ENCODE results near the gene ADGRA3.

The ADGRA3 gene

DNA sequence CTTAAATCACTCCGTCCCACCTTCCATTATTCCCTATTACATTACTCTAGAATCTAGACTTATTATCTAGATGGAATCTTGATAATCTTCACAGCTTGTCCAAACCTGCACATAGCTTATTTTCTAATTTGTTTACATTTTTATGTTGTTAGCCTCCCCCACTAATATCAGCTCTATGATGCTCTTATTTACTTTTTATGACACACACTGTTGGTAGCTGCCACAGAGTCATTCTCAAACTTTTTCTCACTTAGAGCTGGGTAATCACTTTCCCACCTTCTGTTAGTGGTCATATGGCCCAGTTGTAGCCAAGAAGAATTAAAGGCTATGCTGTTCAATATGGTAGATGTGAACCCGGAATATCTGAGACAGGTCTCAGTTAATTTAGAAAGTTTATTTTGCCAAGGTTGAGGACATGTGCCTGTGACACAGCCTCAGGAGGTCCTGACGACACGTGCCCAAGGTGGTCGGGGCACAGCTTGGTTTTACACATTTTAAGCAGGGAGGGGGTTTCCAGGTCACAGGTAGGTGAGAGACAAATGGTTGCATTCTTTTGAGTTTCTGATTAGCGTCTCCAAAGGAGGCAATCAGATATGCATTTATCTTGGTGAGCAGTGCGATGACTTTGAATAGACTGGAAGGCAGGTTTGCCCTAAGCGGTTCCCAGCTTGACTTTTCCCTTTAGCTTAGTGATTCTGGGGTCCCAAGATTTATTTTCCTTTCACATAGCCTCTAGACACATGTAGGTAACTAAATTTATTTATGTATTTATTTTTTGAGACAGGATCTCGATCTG lies 7.0 kb upstream of the ADGRA3 start:
- no peaks in the 10 kb centered on the region for H3K36me3 Mint-ChIP-seq (ENCODE audit: low read depth)
- no peaks in the 10 kb centered on the region for H3K9me3 Mint-ChIP-seq
- intact Hi-C loops (cut with micrococcal nuclease), result no loop called here
- no peak overlapping the region for H3K27ac Mint-ChIP-seq
- H3K4me3 Mint-ChIP-seq, result no peak overlapping the region
- peaks cover 4% of the 10 kb centered on the region for H3K27me3 Mint-ChIP-seq
- H3K4me1 Mint-ChIP-seq (ENCODE audit: low read depth), result no peaks in the 10 kb centered on the region

DNA sequence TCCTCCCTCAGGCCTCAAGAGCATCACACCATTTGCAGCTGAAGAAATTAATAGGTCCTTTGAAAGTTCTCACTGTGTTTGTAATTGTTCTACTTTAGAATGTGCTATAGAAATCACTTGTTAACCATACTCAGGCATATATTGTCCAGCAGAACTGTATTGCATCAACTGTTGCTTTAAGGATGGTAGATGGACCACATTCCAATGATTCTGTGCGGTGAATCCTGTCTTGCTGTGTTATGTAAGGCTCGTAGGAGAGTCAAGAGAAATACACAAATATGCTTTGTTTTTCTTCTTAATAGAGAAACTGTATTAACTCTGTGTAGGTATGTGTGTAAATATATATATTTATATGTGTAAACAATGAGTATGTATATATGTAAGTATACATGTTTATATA lies 6.3 kb upstream of the ADGRA3 start:
- Mint-ChIP-seq H3K4me1 (ENCODE audit: low read depth) (no peaks in the 10 kb centered on the region), H3K9me3 (no peaks in the 10 kb centered on the region), H3K27ac (no peak overlapping the region), H3K4me3 (no peak overlapping the region), H3K27me3 (peaks cover 5% of the 10 kb centered on the region), H3K36me3 (ENCODE audit: low read depth) (no peaks in the 10 kb centered on the region)
- intact Hi-C loops (cut with micrococcal nuclease), result no loop called here

GRCh38 chr4:22521240-22521639 lies 5.4 kb upstream of the ADGRA3 start:
- intact Hi-C loops (cut with micrococcal nuclease), result no loop called here
- no peak overlapping the region for H3K4me3 Mint-ChIP-seq
- H3K27ac Mint-ChIP-seq, result no peak overlapping the region
- no peaks in the 10 kb centered on the region for H3K9me3 Mint-ChIP-seq
- peaks cover 15% of the 10 kb centered on the region for H3K27me3 Mint-ChIP-seq
- H3K4me1 Mint-ChIP-seq (ENCODE audit: low read depth), result peaks cover 2% of the 10 kb centered on the region
- no peaks in the 10 kb centered on the region for H3K36me3 Mint-ChIP-seq (ENCODE audit: low read depth)

GRCh38 chr4:22515145-22515887 lies 550 bp downstream of the ADGRA3 start:
- intact Hi-C loops (cut with micrococcal nuclease), result no loop called here
- H3K36me3 Mint-ChIP-seq (ENCODE audit: low read depth), result no peaks in the 10 kb centered on the region
- H3K27me3 Mint-ChIP-seq, result peaks cover 40% of the 10 kb centered on the region
- no peaks in the 10 kb centered on the region for H3K9me3 Mint-ChIP-seq
- peak overlapping the region; percentile 75 for H3K4me3 Mint-ChIP-seq
- peaks cover 16% of the 10 kb centered on the region for H3K4me1 Mint-ChIP-seq (ENCODE audit: low read depth)
- H3K27ac Mint-ChIP-seq, result no peak overlapping the region

DNA sequence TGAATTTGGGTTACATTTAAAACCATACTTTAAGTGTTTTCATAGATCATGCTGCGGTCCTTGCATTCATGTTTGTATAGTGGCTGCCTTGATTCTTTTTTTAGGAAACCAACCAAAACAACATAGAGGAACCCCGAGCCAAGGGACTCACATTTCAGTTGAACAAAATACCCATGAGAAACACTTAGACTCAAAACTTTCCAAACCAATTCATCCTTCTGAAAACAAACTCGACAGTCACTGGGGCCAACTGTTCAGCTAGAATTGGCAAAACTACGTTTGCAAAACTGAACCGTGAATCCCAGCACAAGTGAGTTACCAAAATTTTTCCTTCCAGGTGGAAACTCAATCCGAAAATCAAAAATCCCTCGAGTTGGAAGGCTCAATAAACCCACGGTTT lies 1.4 kb downstream of the ADGRA3 start:
- Mint-ChIP-seq H3K4me1 (ENCODE audit: low read depth) (peaks cover 16% of the 10 kb centered on the region), H3K27me3 (peaks cover 40% of the 10 kb centered on the region), H3K4me3 (no peak overlapping the region), H3K36me3 (ENCODE audit: low read depth) (no peaks in the 10 kb centered on the region), H3K9me3 (no peaks in the 10 kb centered on the region), H3K27ac (no peak overlapping the region)
- intact Hi-C loops (cut with micrococcal nuclease), result no loop called here

DNA sequence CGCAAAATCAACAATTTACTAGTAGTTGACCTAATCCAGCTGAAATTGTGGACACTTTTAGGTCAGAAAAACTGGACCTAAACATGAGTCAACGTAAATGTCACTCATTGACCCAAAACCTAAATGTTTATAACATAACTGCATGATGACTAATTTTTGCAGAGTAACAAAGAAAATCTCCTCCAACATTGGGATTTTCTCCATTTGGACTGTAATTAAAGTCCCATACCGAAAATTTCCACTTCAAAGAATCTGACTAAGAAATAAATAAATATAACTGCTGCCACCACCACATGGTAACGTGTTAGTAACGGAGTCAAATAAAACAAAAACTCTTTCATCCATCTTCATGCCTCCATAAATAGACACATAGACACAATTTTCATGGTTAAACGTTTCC lies 1.9 kb downstream of the ADGRA3 start:
- Mint-ChIP-seq H3K36me3 (ENCODE audit: low read depth) (no peaks in the 10 kb centered on the region), H3K4me3 (no peak overlapping the region), H3K9me3 (no peaks in the 10 kb centered on the region), H3K4me1 (ENCODE audit: low read depth) (peaks cover 16% of the 10 kb centered on the region), H3K27ac (no peak overlapping the region), H3K27me3 (peaks cover 40% of the 10 kb centered on the region)
- intact Hi-C loops (cut with micrococcal nuclease), result no loop called here

DNA sequence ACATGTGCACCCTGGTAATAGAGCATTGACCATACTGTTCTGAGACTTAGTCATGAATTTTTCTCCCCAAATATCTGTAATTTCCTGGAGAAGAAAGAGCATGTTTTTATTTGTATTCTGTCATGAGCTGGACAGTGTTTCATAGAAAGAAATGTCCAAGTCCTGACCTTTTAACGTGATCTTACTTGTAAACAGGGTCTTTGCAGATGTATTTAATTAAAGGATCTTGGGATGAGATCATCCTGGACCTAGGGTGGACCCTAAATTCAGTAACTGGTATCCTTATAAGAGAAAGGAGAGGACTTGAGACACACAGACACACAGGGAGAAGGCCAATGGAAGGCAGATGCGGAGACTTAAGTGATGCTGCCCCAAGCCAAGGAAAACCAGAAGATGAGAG lies 3.6 kb downstream of the ADGRA3 start:
- Mint-ChIP-seq H3K36me3 (ENCODE audit: low read depth) (no peaks in the 10 kb centered on the region), H3K9me3 (no peaks in the 10 kb centered on the region), H3K4me1 (ENCODE audit: low read depth) (peaks cover 16% of the 10 kb centered on the region), H3K27ac (no peak overlapping the region), H3K27me3 (peaks cover 37% of the 10 kb centered on the region), H3K4me3 (no peak overlapping the region)
- intact Hi-C loops (cut with micrococcal nuclease), result no loop called here

DNA sequence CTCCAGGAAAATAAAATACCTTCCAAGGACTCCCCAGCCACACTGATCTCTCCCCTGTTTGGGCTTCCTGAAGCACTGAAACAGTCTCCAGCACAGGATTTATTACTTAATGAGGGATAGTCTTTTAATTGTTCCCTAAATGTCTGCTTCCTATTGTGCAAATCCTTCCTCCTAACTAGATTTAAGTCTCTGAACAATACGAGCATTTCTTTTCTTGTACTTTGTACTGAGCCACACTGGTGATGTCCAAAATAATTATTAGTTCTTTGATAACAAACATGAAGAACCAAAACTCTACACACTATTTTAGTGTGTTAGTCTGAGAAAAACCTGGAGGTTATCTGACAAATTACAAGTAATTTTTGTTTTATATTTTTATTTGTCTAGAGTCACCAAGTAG lies 5.1 kb downstream of the ADGRA3 start:
- Mint-ChIP-seq H3K4me1 (ENCODE audit: low read depth) (peaks cover 11% of the 10 kb centered on the region), H3K4me3 (no peak overlapping the region), H3K9me3 (no peaks in the 10 kb centered on the region), H3K27me3 (peaks cover 24% of the 10 kb centered on the region), H3K36me3 (ENCODE audit: low read depth) (no peaks in the 10 kb centered on the region), H3K27ac (no peak overlapping the region)
- intact Hi-C loops (cut with micrococcal nuclease), result no loop called here

- Mint-ChIP-seq H3K27ac (no peak overlapping the region), H3K27me3 (peaks cover 6% of the 10 kb centered on the region), H3K36me3 (ENCODE audit: low read depth) (no peaks in the 10 kb centered on the region), H3K4me1 (ENCODE audit: low read depth) (no peaks in the 10 kb centered on the region), H3K4me3 (no peak overlapping the region), H3K9me3 (no peaks in the 10 kb centered on the region)
- intact Hi-C loops (cut with micrococcal nuclease), result no loop called here
These were observed 7.5 kb downstream of the ADGRA3 start for GRCh38 chr4:22508376-22508775.

DNA sequence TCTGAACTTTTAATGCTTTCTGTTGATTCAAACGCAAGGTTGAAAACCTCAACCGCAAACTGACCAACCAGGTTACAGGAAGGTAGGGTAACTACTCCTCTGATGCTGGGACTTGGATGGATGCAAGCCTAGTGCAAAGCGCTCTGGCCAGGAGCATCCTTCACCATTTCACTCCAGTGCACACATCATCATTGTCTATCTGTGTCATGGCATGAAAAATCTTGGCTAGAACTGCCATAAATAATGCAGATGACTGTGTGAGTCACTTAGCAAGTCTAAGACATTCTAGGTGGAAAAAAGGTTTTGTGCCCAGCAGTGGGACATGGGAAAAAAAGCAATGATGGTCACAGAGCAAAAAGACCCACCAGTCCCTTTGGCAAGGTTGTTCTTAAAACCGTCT lies 10.9 kb downstream of the ADGRA3 start:
- Mint-ChIP-seq H3K4me1 (ENCODE audit: low read depth) (no peaks in the 10 kb centered on the region), H3K36me3 (ENCODE audit: low read depth) (no peaks in the 10 kb centered on the region), H3K9me3 (no peaks in the 10 kb centered on the region), H3K27ac (no peak overlapping the region), H3K27me3 (peaks cover 1% of the 10 kb centered on the region), H3K4me3 (no peak overlapping the region)
- intact Hi-C loops (cut with micrococcal nuclease), result no loop called here

DNA sequence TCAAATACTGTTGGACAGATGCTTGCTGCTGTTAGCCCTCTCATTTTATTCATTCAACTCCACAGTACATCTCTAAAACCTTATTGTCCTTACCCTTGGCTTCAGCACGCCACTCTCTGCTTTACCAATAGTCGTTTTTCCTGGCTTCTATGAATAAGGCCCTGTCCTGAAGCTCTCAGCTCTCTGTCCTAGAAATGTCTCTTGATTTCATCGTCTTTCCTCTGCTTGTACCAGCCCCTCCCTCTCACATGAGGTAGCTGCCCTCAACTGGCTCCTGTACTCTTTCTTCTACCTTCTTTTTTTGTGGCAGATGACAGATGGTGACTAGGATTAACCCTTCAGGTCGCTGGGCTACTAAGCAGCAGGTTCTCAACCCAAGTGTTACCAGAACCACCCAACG lies 11.4 kb downstream of the ADGRA3 start:
- intact Hi-C loops (cut with micrococcal nuclease), result no loop called here
- H3K27me3 Mint-ChIP-seq, result peaks cover 1% of the 10 kb centered on the region
- H3K9me3 Mint-ChIP-seq, result no peaks in the 10 kb centered on the region
- H3K36me3 Mint-ChIP-seq (ENCODE audit: low read depth), result no peaks in the 10 kb centered on the region
- no peaks in the 10 kb centered on the region for H3K4me1 Mint-ChIP-seq (ENCODE audit: low read depth)
- H3K27ac Mint-ChIP-seq, result no peak overlapping the region
- H3K4me3 Mint-ChIP-seq, result no peak overlapping the region

DNA sequence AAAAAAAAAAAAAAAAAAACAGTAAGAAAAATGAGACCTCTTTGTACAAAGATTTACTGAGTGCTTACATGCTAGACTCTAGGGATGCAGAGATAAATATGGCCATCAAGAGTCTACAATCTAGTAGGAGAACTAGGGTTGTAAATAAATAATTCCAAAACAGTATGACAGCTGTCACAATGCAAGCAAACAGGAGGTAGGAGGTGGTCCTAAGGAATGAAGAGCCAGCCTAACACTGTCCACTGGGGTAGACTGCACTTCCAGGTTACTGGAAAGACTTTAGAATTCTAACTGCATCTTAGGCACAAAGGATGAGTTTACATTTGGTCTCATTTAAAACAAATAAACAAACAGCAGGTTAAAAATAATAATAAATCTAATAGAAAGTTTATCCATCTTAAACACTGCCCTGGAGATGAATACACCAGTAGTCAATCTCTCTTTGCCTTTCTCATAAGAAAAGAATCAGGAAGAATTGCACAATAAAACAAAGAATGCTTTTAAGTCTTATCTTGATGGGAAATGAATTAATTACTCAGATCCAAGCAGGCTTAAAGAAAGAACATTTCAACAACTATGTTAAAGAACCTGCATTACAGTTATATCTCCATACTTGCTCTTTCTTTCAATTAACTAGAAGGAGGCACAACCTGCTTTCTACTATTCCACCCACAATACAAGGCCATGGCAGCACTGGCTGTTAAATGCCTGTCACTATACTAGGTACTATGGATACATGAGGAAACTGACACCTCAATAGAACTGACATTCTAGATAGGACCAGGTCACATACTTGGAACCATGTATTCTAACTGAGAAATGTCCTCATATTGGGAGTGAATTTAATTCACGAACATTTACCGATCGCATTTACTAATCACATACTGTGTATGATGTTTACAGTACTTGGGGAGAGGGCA lies 12.7 kb downstream of the ADGRA3 start:
- H3K9me3 Mint-ChIP-seq, result no peaks in the 10 kb centered on the region
- no peaks in the 10 kb centered on the region for H3K36me3 Mint-ChIP-seq (ENCODE audit: low read depth)
- H3K27me3 Mint-ChIP-seq, result peaks cover 1% of the 10 kb centered on the region
- no peak overlapping the region for H3K4me3 Mint-ChIP-seq
- intact Hi-C loops (cut with micrococcal nuclease), result no loop called here
- no peak overlapping the region for H3K27ac Mint-ChIP-seq
- no peaks in the 10 kb centered on the region for H3K4me1 Mint-ChIP-seq (ENCODE audit: low read depth)

DNA sequence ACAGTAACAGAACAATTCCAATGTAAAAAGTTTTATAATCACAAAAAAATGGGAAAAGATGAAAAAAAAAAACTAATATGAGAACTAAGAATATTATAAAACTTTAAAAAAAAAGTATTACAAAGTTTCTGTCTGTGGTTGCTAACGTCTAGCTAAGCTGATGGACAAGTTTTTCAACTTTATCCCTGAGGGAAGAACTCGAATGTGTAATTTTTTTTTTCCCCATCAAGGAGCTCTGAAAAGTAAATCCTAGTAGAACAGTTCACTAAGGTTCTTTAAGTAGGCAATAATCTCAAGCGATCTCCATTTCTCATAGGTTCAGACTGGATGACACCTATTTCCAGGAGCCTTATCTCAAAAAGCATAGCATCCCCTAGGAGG lies 14.2 kb downstream of the ADGRA3 start:
- Mint-ChIP-seq H3K9me3 (no peaks in the 10 kb centered on the region), H3K36me3 (ENCODE audit: low read depth) (no peaks in the 10 kb centered on the region), H3K27ac (no peak overlapping the region), H3K27me3 (peaks cover 1% of the 10 kb centered on the region), H3K4me3 (no peak overlapping the region), H3K4me1 (ENCODE audit: low read depth) (no peaks in the 10 kb centered on the region)
- intact Hi-C loops (cut with micrococcal nuclease), result no loop called here

Data from dendritic cell treated with granulocyte-macrophage colony-stimulating factor and Interleukin-4, amounts not matched to agents 40 ng/mL and 50 ng/mL, for 4 days (primary cell).